GM18499 (cell line): ENCODE results near the gene PARVG.

ENCODE experiments used
- ATAC-seq: cut with Tn5 transposase; IDR thresholded peaks from one replicate; pipeline ENCODE4 v1.9.1; 2021; ENCODE audit warnings: moderate number of reproducible peaks; ENCODE audit not compliant: insufficient read depth, unreplicated experiment

PARVG gene

DNA sequence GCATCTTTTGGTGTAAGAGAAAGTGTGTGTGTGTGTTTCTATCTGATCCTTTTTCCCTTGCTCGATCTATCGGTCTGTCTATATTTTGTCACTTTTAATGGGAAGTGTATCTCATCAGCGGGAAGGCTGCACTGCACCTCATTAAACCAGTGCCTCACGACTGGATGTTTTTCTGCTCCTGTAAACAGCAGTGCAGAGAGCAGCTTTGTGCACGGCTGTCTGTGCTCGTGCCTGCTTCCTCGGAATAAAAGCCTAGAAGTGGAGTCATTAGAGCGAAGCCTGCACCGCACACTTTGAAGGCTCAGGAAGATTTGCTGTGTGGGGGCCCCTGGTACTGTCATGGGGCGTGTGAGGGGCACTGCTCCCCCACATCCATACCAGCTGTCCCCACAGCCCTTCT is 27.0 kb upstream of the PARVG start:
- no peak for ATAC-seq

GRCh38 chr22:44154436-44154942 is 26.2 kb upstream of the PARVG start:
- ATAC-seq, result no peak

GRCh38 chr22:44155115-44155514 is 25.6 kb upstream of the PARVG start:
- no peak for ATAC-seq

GRCh38 chr22:44157916-44158618 is 22.7 kb upstream of the PARVG start:
- ATAC-seq, result no peak

GRCh38 chr22:44158816-44159215 is 21.9 kb upstream of the PARVG start:
- no peak for ATAC-seq

- no peak for ATAC-seq
Measured at GRCh38 chr22:44159221-44159620, 21.5 kb upstream of the PARVG start.

- ATAC-seq, result no peak
Measured at GRCh38 chr22:44159811-44160210, 20.9 kb upstream of the PARVG start.

GRCh38 chr22:44160421-44160820 is 20.3 kb upstream of the PARVG start:
- no peak for ATAC-seq

- ATAC-seq, result no peak
Measured at GRCh38 chr22:44161673-44162072, 19.1 kb upstream of the PARVG start.

GRCh38 chr22:44162960-44163359 is 17.8 kb upstream of the PARVG start:
- no peak for ATAC-seq

GRCh38 chr22:44163536-44163935 is 17.2 kb upstream of the PARVG start:
- no peak for ATAC-seq

- ATAC-seq, result no peak
Measured at GRCh38 chr22:44164031-44164430, 16.7 kb upstream of the PARVG start.

DNA sequence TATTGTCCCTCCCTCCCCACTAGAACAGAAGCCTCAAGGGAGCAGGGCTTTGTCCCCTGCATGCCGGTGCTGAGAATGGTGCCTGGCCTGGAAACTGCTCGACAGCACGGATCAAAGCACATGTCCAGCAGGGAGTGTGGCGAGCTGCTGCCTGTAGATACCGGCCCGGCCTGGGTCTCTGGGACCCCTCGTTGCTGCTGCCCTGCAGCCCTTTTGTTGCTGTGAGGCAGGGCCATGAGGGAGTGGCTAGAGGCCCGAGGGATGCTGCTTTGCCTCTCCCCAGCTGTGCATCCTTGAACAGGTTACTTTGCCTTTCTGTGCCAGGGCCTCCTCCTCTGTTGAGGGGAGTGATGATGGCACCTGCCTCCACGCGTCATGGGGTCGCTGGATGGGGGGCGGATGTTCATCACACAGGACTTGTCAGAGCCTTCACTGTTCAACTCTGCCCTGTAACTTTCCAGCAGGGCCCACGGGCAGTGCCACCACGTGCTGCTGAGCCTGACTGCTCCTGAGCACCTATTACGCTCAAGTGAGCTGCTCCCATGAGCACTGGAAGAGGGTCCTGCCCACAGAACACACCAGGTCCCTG is 15.3 kb upstream of the PARVG start:
- ATAC-seq, result no peak

GRCh38 chr22:44166498-44167276 is 14.0 kb upstream of the PARVG start:
- no peak for ATAC-seq

GRCh38 chr22:44167501-44167900 is 13.2 kb upstream of the PARVG start:
- ATAC-seq, result no peak

DNA sequence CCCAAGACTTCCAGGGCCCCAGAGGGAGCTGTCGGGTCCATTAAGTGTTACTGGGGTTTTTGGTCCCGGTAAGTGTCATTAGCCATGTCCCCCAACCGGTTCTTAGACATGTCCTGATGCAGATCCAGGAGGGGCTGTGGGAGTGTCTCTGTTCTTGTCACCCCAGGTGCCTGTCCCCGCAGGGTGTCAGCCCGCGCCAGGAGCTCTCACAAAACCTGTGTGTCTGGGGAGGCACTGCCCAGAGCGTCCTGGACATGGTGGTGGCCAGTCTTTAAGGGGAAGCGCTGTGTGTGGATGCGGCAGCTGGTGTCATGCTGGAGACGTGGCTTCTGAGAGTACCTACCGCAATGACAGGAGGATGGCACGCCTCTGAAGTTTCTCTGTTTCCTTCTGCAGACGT is 12.5 kb upstream of the PARVG start:
- no peak for ATAC-seq

DNA sequence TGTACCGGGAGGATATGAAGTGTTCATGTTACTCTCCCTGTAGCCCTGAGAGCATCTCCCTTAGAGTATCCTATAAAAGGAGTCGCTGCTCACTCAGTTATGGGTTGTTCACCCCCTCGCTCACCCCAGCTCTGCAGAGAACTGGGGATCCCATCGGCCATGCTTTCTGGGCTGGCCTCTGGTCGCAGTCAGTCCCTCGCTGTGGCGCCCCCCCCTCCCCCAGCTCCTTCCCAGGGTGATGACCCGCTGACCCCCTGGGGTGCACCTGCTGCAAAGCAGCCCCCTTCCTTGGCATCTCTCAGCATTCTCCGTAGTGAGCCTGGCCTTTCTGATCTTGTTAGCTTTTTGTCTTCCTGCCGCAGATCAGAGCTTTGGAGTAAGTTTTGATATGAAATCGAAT is 10.3 kb upstream of the PARVG start:
- no peak for ATAC-seq

- ATAC-seq, result no peak
Measured at GRCh38 chr22:44171561-44171960, 9.2 kb upstream of the PARVG start.

- no peak for ATAC-seq
Measured at GRCh38 chr22:44172370-44173108, 8.2 kb upstream of the PARVG start.

DNA sequence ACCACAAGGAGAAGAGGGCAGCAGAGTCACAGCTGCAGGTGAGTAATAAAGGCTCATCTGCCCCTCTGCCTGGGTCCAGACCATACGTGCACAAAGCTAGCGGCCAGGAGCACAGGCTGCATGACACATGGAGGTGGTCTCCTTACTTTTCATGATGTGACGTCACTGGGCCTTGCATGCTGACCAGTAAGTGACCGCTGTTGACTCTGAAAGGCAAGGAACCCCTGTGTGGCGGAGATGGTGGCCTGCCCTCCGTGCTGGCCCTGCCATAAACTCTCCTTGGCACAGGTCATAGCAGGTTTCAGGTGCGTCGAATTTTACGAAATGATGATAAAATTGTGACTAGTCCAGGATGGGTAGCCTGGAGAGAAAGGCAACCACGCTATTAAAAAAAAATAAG is 7.6 kb upstream of the PARVG start:
- no peak for ATAC-seq

DNA sequence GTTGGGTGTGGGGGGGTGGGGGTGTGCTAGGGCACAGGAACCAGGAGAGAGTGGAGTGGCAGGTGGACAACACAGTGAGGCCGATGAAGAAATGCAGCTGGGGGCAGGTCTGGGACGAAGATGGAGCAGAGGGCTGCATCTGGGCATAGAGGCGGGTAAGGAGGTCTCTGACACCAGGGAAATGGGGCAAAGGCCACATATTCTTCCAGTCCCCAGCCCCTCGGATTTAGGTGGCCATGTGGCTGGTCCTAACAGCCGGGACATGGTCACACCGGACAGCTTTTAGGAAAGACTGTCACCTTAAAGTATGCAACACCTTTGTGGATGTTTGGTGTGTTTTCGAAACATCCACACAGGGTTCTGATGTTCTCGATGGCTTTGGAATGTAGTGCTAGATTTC is 5.0 kb upstream of the PARVG start:
- ATAC-seq, result no peak
